ENCODE measurements around the gene ATP5MC2. TPM values are rescaled to one million over a fixed set of nuclear protein-coding genes. Genes with fewer than 3 reads are reported as not detected.

Gene ATP5MC2
- total and polyA plus RNA-seq, 12 donors, result 499 to 632 (median 546) TPM

- TF ChIP-seq CTCF (IDR thresholded peaks at IDR 0.05), result no peak
- Histone ChIP-seq H3K27me3 (no peaks in the 10 kb centered on the region), H3K27ac (no peak overlapping the region), H3K4me3 (no peak overlapping the region), H3K9me3 (no peaks in the 10 kb centered on the region), H3K4me1 (no peaks in the 10 kb centered on the region), H3K36me3 (no peaks in the 10 kb centered on the region)
- intact Hi-C loops (cut with DNase I), result no loop called here
- DNase-seq (no peak), ATAC-seq (no peak)
- WGBS, 2 donors, result 73 to 86% methylated on average over 3 of the region's 3 CpGs
Observed at GRCh38 chr12:53645165-53645564, 30.7 kb downstream of the ATP5MC2 start.

- Histone ChIP-seq H3K27me3 (no peaks in the 10 kb centered on the region), H3K4me1 (no peaks in the 10 kb centered on the region), H3K27ac (no peak overlapping the region), H3K36me3 (no peaks in the 10 kb centered on the region), H3K9me3 (no peaks in the 10 kb centered on the region), H3K4me3 (no peak overlapping the region)
- intact Hi-C loops (cut with DNase I), result no loop called here
- TF ChIP-seq CTCF (IDR thresholded peaks at IDR 0.05), result no peak
- DNase-seq (no peak), ATAC-seq (no peak)
- WGBS, 2 donors, result 96% methylated on average over 3 of the region's 3 CpGs
Observed at GRCh38 chr12:53644133-53644532, 31.8 kb downstream of the ATP5MC2 start.

GRCh38 chr12:53643232-53643979, 32.5 kb downstream of the ATP5MC2 start:
- no peak overlapping the region for H3K27ac ChIP-seq
- no peak overlapping the region for H3K4me3 ChIP-seq
- 64% methylated on average over 5 of the region's 5 CpGs for WGBS, 2 donors
- intact Hi-C loops (cut with DNase I), result no loop called here
- H3K27me3 ChIP-seq, result no peaks in the 10 kb centered on the region
- TF ChIP-seq CTCF (IDR thresholded peaks at IDR 0.05), result no peak
- H3K9me3 ChIP-seq, result no peaks in the 10 kb centered on the region
- no peak for DNase-seq
- no peaks in the 10 kb centered on the region for H3K36me3 ChIP-seq
- no peak for ATAC-seq
- no peaks in the 10 kb centered on the region for H3K4me1 ChIP-seq

- Histone ChIP-seq H3K9me3 (no peaks in the 10 kb centered on the region), H3K36me3 (no peaks in the 10 kb centered on the region), H3K4me1 (no peaks in the 10 kb centered on the region), H3K27ac (no peak overlapping the region), H3K4me3 (no peak overlapping the region), H3K27me3 (no peaks in the 10 kb centered on the region)
- WGBS, 2 donors, result 91 to 93% methylated on average over 2 of the region's 2 CpGs
- ATAC-seq (no peak), DNase-seq (no peak)
- intact Hi-C loops (cut with DNase I), result no loop called here
- TF ChIP-seq CTCF (IDR thresholded peaks at IDR 0.05), result no peak
Observed at GRCh38 chr12:53638057-53638456, 37.8 kb downstream of the ATP5MC2 start.

Measured in heart right ventricle (tissue), 16 donors.